HT-29 (cell line): ENCODE data around the gene ADAMTS2. TPM values are rescaled to one million over a fixed set of nuclear protein-coding genes. Genes with fewer than 3 reads are reported as not detected.

ENCODE experiments used
- DNase-seq: peaks from one replicate; pipeline ENCODE4 v3.0.0-alpha.2; 2015; ENCODE audit warnings: low spot score
- total RNA-seq: library from RNA; depleted of rRNA; stranded (reverse); fragments of >200 nt; shearing (Covaris generic); gene quantifications from 2 replicates; pipeline ENCODE4 v1.2.3, GENCODE V29; 2014

Gene ADAMTS2
- total RNA-seq, 1 experiment from 2014 or later = not detected

DNA sequence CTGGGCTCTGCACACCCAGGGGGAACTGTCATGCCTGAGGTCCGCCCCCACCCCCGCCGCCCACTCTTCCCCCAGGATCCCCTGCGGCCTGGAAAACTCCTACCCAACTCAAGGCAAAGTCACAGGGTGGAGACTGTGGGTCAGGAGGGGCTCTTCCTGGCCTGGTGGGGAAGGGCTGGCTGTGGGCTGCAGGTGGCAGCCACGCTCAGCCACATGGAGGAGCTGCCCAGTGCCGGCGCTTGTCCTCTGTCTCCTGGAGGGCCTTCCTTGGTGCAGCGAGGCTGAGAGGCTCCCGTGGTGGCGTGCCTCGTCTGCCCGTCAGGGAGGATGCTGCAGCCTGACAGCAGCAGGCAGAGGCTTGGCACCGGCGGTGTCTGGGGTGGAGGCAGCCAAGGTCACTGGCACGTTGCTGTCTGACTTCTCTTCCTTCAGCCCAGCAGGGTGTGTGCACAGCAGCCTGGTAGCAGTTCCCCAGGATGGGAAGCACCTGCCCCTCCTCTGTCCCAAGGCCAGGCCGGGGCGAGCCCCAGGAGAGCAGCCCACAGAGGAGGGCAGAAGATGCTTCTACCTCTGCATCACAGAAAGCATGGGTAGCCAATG, 78.1 kb downstream of the ADAMTS2 start:
- DNase-seq = no peak

DNA sequence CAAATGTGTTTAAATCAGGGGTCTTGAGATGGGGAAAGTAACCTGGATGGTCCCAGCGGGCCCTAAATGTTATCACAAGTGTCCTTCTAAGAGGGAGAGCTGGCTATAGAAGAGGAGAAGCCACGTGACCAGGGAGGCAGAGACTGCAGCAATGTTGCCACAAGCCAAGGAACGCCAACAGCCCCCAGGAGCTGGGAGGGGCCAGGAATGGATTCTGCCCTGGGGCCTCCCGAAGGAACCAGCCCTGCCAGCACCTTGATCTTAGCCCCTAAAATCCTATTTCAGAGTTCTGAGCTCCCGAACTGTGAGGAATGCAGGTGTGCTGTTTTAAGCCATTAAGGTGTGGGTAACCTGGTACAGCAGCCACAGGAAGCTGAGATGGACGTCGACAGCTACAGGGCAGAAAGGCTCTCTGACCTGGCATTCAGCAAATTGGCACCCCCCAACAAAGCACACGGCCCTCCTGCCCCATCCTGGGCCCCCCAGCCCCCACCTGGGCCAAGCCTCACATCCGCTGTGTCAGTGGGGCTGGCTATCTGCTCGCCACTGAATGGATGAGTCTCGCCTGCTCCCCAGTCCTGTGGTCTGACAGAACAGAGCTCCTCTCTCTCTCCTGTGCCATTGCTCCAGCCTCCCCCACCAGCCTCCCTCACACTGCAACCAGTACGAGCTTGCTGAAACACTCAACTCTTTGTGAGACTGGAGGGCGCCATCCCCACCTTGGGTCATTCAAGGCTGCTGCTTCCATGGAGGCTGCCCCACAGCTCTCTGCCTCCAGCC, 78.8 kb downstream of the ADAMTS2 start:
- DNase-seq = no peak

DNA sequence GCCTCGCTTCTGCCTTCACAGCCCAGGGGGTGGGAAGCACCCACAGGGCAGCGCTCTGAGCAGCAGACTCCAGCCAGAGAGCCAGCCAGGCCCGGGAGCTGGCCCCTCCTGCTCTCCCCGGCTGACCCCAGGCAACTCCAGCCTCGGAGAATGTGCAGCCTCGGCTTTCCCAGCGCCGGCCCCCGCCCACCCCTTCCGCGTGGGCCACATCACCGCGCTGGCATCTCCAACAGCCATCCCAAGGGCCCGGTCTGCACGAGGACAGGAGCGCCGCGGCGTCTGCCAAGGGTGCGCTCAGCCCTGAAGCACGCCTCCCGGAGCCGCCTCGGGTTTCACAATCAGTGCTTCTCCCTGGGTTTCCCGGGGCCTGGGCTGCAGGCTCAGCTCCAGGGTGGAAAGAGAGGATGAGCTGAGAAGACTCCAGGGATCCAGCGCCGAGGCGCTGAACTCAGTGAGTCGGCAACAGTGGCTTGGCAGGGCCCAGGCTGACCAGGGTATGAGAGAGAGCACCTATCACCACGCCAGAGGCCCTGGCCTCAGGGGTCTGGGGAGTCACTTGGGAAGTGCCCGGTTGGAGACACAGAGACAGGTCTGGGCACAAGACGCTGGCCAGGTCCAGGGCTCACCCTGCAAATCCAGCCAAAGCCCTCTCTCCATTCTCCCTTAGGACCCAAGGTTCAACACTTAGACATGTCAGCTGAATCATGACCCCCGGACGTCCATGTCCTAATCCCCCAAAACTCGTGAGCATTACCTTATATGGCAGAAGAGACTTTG, 79.6 kb downstream of the ADAMTS2 start:
- DNase-seq = no peak

DNA sequence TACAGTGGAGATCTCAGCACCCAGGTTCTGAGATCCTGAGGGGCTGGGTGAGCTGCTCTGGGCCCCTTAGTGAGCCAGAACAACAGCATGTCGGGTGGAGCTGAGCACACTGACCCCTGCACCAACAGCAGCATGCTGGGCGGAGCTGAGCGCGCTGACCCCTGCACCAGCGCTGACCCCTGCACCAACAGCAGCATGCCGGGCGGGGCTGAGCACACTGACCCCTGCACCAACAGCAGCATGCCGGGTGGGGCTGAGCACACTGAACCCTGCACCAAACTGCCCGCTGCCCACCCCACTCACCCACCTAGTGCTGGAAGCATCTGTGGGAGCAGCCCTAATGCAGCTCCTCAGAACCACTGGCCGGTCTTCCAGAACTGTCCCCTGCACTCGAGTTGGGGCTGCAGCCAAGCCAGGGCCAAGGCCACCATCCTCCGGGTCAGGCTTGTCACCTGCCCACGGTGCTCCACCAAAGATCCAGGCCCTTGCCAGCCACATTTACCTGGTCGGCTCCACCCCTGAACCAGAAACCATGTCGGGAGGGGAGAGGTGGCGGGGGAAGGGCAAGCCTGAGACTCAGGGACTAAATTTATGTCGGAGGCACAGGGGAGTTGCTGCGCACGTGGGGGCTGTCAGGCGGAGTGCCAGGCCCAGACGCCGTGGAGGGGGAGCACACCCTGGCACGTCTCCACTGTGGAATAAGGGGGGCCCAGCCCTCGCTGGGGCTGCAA, 80.3 kb downstream of the ADAMTS2 start:
- DNase-seq = no peak

DNA sequence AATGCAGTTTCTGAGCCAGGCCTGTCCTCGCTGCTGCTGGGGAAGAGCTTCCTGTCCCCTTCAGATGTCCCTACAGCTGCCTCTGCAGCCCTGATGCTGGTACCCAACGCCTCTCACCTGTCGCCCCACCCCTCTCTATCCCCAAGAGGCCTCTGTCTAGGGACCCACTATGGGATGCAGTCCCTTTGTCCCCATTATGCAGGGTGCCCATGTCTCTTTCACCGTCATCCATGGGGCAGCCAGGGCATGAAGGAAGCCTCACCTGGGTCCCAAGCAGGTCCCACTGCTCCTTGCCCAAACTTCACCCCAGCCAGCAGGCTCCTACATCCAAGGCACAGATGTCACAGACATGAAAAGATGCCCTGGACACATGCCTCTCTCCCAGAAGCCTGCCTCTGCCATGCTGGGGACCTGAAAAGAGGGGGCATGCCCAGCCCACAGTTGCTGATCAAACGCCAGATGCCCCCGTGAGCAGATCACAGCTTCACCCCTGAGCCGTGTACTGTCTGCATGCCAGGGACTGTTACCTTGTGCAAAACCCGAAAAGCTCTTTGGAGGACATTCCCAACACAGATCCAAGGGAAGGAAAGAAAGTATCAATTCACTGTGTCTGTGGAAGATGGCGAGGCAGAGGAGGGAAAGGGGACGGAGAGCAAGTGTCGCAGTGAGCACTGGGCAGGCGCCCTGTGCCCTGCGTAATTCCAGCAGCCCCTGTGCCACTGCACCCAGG, 81.0 kb downstream of the ADAMTS2 start:
- DNase-seq = no peak

DNA sequence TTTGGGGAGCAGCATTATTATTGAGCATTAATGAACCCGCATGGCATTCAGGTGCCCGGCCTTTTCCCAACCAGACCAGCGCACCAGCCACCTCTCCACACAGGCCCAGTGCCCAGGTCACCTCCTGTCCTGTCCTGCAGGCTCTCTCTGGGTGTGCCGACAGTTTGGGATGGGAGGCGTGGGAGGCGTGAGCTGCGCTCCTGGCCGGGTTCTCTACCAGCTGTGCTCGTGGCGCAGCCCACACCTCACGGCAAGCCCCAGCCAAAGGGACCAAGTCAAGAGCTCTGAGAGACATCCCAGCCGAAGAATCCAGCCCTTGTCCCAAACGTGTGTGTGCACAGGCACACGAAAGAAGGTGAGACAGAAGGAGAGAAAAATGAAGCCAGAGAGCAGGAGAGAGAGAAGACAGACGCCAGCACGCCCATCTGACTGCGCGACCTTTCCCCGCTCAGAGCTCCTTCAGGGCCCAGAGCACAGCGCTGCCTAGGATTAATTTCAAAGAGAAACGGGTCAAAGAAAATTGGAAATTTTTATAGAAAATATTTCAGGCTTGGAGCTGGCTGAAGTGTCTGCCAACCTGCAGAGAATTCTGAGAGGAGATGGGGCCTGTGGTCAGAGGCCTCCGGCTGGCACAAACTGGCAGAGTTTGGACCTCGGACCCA, 81.7 kb downstream of the ADAMTS2 start:
- DNase-seq = no peak

DNA sequence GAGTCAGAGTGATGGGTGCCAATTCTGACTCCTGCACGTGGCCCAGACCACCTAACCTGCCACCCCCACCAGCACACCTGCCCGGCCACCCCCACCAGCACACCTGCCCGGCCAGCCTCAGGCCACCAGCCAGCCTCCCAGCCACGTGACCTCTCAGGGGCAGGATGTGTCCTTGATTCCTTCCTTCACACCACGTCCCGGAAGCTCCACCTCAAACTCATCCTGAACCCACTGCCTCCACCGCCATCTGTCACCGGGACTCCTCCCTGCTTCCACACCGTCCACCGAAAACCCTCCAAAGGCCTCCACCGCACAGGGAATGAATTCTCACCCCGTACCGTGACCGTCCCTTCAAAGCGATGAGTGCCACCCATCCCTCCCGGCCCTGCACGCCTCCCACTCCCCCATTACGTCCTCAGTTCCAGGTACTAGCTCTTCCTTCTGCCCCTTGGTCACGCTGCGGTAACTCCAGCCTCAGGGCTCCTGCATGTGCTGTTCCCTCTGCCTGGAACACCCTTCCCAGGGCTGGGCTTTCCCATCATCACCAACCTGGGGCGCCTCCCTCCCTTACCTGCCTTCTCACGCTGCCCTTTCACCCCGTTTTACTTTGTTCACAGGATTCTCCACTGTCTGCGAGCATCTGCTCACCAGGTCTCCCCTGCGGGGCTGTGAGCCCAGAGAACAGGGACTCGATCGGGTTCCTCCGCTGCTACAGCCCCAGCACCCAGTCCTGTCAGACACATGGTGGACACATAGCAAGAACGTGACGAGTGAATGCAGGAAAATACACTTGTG, 82.9 kb downstream of the ADAMTS2 start:
- DNase-seq = no peak

DNA sequence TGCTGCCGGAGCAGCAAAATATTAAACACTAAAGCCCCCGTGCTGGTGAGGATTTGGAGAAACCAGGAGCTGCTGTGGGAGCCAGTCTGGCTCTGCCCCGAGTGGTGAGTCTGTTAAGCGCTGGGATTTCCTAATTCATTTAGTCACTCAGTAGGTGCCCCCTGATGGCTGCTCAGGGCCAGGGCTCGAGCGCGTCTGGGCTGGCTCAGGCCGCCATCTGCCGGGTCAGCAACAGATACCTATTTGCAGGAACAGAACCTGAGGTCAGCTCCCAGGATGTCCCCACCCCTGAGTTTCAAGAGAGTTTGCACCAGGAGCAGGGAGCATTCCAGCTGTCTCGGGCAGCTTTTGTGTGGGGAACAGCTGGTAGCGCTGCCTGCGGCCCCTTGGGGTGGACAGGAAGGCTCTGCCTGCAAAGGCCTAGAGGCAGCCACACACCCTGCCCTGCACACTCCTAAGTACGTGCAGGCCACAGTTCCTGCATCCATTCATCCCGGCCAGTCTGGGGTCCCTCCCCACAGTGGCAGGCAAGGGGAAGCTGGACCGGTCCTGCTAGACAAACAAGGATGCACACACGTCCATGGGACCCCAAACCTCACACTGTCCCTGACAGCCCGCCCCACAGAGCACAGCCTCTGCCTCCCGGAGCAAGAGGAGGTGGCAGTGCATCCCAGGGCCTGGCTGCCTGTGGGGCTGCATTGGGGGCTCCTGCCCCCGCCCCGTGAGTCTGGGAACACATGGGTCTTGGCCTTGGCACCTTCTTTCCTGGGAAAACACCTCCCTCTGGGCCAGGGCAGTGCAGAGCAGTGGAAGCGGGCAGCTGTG, 83.7 kb downstream of the ADAMTS2 start:
- peak; percentile 12 for DNase-seq

DNA sequence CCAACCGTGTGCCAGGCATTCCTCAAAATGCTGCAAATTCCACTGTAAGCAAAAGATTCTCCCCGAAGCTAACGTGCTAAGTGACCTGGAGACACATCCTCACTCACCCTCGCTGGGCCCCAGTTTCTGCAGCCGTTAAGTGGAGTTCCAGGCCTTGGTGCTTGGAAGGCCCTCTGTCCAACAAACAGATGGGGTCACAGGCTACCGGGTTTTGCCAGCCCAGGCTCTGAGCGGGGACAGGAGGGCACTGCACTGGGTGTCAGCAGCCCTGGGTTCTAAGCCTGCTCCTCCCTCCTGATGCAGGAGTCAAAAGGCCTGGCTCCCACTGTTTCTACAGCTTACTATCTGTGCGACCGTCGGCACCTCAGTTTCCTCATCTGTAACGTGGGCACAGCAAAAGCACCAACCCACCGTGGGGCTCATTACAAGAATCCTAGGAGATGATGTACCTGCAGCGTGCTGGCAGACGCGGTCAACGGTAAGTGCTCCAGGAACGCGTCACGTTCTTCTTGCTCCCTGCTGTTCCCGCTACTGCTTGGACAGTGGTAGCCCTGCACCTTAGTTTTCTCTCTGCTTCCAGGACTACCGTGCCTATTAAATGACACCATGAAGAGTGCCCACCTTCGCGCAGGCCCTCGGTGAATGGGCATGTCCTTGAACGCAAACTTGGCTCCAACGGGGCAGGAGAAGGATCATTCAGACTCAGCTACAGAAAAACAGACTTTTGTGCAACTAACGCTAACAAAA, 84.8 kb downstream of the ADAMTS2 start:
- no peak for DNase-seq

DNA sequence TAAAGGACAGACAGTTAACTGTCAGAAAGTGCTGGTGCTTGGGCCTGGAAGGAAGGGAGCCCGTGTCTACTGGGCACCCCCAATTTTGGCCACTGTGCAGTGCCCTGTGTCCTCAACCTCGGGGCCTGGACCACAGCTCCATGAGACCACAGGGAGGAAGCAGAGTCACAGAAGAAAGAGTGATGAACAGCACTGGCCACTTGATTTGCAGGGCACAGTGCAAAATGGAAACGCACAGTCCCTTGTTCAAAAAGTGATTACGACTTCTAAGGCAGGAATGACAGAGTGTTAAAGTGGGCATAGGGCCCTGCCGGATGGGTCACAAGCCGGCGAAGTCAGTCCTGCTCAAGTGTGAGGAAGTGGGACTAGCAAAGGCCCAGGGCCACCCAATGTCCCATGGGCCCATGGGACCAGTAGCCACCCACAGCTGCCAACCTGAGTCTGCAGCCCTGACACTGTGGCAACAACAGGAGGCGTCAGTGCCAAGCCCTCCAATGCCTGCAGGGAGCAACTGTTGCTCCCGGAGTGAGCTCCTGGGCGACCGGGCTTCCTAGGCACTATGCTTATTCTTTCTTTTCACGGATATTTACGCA, 85.4 kb downstream of the ADAMTS2 start:
- no peak for DNase-seq

DNA sequence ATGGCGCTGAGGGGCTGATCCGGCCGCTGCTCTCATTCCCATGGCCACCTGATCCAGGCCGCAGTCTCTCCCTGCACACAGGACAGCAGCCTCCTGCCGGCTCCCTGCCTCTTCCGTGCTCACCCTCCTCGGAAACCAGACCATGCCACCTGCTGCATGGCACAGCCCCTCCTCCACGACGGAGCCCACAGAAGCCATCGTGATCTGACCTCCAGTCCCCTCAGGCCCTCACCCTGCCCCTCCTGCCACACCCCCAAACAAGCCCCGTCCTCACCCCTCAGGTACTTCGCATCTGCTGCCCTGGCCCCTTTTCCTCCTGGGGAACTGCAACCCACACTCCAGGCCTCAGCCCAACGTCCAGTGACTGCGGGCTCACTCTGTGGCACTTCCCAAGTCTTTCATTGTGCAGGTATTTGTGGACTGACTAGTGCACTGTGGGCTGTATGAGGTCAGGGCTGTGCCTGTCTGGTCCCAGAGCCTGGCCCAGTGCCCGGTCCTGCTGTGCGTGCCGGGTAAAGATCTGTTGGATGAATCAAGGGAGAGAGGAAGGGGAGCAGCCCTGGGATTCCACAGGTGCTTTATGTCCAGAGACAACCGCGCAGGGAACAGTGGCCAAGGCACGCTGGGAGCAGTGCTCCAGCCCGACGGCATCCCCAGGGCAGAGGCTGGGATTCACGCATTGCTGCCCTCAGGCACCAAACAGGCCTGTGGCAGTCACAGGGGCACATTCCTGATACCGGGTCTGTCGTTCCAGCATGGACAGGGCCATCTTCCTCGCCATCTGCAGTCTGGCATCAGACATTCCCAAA, 86.1 kb downstream of the ADAMTS2 start:
- DNase-seq = no peak

DNA sequence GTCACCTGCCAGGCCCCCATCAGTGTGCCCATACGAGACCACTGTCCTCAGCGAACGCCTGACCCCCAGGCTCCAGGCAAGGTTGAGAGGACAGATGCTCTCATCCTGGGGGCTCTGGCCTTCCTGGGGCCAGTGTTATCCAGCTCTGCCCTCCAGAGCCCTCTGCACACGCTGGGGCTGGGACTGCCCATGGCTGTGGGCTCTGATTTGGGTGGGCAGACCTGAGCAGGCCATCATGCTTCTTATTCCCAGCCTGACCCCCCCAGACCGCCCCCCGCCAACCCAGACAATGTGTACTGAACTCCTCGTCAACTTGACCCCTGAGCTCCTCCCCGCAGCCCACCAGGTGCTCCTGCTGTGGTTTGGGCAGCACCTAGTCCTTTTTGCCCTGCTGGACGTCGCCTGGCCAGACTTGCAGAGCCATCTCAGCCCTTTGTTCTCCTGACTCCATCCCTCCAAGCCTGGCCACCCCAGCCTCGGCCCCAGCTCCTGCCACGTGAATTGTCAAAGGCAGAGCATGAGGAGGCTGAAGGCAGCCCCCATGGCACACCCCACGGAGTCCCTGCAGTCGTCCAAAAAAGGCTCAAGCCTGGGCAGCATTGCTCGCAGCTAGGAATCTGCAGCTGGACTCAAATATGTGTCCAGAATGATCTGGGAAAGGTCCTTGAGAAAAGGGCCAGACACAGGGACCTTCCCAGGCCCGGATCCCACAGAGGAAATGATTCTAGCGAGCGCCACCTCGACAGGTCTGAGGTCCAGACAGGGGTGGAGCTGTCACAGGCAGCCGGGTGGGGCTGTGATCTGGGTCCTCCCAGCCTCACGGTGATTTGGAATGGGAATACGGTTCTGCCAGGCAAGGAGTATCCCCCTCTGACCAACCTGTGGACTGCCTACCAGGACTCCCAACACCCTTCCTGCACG, 87.0 kb downstream of the ADAMTS2 start:
- no peak for DNase-seq

DNA sequence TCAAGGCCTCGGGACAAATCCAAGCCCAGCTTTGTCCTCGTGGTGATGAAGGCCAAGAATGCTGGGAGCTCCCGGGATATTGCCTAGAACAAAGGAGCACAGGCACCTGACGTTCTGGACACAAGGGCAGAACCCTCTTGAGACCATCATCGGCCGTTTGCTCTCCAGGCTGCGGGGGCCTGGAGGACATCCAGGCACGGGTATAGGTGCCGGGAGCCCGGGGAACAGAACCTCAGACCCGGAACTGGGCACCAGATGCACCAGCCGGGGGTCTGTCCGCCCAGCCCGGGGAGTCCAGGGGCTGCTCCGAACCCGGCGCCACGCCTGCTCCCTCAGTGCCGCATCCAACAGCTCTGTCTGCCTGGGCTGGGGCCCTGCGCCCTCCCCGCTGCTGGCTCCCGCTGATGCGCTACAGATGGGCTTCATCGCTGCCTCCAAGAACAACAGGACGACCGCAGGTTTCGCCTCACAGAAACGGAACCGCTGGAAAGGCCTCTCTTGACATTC, 88.0 kb downstream of the ADAMTS2 start:
- DNase-seq = no peak

DNA sequence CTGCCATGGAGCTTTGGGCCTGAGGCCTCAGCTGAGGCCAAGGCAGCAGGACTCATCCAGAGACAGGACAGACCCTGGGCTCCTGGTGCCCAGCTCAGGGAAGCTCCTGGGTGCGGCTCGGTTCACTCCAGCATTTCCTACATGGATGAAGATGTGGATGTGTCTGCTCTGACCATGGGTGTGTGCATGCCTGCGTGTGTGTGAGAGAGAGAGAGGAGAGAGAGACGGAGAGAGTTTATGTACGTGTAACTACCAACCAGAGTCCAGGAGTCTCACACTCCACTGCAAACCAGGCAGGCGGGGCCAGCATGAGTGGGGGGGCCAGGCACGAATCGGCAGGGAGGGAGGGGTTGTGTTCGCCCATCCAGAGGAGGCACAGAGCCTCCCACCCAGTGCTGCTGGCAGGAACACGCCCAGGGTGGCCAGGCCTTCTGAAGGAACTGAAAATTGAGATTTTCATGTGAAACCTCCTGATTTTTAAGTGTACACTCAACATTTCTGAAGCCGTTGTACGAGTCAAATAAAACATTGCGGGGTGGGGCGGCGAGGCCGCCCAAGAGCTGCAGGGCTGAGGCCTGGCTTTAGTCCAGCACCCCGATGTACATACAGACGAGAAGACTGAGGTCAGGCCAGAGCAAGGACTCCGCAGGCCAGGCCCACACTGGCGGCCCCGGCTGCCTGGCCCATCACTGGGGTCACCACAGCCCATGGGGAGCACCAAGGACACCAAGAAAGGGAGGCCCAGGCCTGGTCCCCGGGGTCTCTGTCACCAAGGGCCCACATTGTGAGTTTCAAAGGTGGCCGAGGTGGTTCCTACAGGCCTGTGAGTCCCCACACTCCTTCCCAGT, 88.7 kb downstream of the ADAMTS2 start:
- DNase-seq = no peak
